GM19324 (cell line): ENCODE results near the gene CCN5.
"Not testable (repeated sequence)": the region's sequence is repeated elsewhere in the genome, so short reads cannot be mapped to it uniquely, and the experiment has no call there.

Experiments
- ATAC-seq: cut with Tn5 transposase; IDR thresholded peaks from one replicate; pipeline ENCODE4 v1.9.1; 2021; ENCODE audit warnings: mild to moderate bottlenecking, moderate library complexity; ENCODE audit not compliant: unreplicated experiment, low FRiP score

The CCN5 gene

DNA sequence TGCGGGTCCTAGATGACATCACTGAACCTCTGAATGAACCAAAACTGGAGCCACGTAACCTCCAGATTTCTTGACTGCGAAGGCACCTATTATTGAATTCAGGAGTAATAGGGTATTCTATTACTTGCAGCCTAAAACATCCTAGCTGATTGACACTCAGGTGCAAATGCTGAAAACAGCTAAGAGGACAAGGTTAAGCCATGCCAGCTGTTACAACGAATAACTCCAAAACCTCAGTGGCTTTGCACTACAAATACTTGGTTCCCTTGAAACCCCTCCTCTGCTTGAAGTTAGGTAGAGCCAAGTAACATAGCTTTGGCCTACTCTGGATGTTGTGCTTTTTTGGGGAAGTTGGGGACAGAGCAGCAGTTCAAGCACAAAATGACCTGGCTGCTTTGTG is 21.0 kb upstream of the CCN5 start:
- ATAC-seq, result no peak

DNA sequence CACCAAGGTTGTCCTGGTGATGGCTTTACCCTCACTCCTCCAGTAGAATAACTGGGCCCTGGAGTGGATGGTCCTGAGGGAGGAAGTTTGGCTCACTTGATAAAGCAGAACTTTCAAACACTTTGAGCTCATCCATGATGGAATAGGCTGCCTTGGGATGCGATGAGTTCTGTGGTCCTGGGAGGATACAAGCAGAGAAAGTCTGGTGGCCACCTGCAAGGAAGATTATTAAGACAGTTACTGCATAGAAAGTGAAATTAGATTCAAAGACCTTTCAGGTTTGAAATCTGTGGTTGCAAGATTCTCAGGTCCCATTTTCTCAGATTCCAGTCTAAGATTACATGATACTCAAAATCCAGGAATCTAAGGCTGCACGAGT is 19.9 kb upstream of the CCN5 start:
- ATAC-seq, result no peak

GRCh38 chr20:44695674-44696300 is 19.4 kb upstream of the CCN5 start:
- no peak for ATAC-seq

GRCh38 chr20:44696315-44696714 is 18.9 kb upstream of the CCN5 start:
- ATAC-seq, result no peak

DNA sequence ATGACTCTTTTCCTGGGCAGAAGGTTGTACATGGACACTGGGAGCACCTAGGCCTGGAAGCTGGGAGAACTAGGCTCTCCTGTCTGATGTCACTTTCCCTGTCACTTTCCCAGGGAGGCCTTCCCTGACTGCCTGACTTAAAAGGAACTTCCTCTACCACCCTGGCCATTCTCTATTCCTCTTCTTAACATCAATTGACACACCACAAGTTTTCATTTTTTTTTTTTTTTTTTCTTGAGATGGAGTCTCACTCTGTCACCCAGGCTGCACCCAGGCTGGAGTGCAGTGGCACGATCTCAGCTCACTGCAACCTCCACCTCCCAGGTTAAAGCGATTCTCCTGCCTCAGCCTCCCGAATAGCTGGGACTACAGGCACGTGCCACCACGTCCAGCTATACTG is 18.1 kb upstream of the CCN5 start:
- not testable (repeated sequence) for ATAC-seq

DNA sequence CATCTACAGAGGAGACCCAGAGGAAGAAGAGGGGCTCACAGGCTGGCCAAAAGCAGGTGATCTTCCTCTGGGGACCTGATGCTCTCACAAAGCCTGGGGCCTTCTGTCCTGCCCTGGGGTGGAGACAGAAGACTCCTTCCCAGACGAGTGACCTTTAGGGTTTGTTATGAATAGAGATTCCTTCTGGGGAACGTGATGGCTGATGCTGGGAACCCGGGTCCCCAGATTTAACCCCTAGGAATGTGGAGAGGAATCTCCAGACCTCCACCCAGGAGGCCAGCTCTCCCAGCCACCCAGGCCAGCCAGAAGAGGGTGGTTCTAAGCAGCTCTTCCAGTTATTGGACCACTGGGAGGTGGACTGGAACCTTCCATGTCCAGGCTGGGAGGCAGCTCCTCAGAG is 16.8 kb upstream of the CCN5 start:
- ATAC-seq, result no peak

GRCh38 chr20:44700306-44700705 is 14.9 kb upstream of the CCN5 start:
- no peak for ATAC-seq

DNA sequence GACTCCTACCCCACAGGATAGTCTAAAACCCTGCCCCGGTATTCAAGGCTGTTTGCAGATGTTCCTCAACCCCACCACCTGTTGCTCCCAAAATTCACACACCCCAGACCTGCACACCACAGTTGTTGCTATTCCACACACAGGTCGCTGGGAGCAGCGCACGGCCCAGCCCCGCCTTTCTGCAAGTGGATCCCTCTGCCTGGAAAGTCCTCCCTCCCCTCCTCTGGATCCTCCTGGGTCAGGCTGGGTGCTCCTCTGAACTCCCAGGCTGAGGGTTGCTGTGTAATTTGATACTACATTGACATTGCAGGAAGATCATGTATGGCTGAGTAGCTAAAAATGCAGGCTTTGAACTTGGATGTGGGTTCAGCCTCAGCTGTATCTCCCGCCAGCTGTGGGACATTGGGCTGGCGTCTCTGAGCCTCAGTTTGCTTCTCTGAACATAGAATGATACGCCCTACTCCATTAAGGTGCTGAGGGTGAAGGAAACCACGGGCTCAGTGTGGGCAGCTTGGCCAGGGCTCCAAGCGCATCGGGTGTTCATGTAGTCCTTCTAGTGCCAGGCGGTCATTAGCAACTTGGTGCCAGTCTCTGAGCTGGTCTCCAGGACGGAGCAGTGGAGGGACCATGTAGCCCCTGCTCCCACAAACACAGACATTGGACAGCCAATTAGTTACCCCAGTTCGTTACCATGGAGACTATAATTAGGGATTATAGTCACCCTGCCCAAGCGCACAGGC is 13.9 kb upstream of the CCN5 start:
- no peak for ATAC-seq

DNA sequence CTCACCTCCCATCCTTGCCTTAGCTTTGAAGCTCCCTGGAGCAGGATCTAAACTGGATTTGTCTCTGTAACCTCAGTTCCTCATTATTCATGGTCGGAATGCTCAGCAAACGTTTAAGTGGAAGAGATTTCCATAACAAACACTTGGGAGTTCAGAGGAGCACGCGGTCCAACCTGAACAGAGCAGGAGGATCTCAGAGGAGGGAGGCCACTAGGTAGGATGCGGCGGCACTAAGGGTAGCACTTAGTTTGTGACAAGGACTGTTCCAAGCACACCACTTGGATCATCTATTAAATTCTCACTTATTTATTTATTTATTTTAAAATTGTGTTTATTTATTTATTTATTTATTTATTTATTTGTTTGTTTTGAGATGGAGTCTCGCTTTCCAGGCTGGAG is 13.3 kb upstream of the CCN5 start:
- no peak for ATAC-seq

DNA sequence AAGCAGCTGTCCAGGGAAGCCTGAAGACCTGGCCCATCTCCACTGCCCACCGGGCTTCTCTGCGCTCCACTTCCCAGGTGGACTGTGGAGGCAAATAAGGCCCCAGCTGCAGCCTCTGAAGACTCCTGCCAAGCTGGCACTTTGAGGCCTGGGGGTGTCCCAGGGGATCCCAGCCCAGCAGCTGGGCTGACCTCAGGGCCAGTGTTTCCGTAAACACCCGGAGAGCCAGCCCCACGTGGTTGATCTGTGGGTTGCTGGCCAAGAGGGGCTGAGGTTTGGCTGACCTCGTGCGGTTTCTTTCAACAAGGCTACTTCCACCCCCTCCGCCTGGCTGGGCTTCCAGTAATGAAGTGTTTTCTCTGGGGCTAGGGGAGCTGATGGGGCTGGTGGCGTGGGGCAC is 12.4 kb upstream of the CCN5 start:
- ATAC-seq, result no peak

DNA sequence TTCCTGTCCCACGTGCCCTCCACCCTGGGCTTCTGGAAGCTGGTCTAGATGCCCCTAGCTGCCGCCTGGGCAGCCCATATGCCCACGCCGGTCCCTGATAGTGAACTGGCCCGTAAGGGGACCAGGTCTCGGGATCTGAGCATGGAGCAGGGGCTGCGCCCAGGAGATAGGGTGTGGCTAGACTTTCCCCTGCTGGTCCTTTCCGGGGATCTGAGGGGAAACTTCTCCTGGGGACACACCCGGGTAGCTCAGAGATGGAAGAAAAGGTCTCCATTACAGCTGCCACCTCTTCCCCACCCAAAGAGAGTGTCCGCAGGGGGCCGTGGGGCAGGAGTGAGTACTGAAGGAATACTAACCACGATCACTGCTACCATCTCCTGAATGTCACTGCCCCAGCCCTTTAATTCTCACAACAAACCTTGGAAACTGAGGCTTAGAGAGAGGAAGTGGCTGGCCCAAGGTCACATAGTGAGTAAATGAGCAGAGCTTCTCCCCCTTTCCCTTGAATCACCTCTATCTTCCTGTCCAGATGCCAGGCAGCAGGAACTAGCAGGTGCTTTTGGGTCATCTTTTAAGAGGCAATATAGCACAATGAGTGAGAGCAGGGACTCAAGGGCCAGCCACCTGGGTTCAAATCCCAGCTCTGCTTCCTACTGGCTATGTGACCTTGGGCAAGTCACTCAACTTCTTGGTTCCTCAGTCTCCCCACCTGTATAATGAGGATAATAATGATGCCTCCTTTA is 11.8 kb upstream of the CCN5 start:
- no peak for ATAC-seq

GRCh38 chr20:44703956-44704488 is 11.1 kb upstream of the CCN5 start:
- ATAC-seq, result no peak

GRCh38 chr20:44704551-44704971 is 10.6 kb upstream of the CCN5 start:
- no peak for ATAC-seq

DNA sequence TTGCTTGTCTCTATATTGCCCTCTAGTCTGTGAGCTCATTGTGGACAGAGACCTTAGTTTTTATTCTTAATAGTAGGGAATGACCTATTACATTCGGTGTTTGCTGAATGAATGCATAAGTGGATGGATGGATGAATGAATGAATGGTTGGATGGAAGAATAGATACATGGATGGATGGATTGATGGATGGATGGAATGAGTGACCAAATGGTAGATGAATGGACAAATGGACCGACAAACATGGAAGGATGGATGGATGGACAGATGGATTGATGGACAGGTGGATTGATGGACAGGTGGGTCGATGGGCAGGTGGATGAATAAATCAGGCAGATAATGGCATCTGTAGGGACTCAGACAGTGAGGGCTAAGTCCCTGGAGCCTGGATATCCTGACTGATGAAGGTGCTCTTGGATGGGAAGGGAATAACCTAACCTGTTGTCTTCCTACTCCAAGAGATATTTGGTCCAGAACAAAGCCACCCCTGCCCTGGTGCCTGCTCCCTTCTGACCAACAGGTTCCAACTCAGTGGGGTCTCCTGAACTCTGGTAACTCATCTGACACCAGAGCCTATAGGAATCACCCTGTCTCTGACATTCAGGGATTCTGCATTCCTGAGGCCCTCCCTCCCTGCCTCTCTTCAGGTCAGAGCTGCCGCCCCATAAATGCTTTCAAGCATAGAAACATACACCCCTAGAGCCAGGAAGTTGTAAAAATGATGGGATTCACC is 9.6 kb upstream of the CCN5 start:
- no peak for ATAC-seq

- no peak for ATAC-seq
Observed at GRCh38 chr20:44706301-44707017, 8.7 kb upstream of the CCN5 start.

- no peak for ATAC-seq
Observed at GRCh38 chr20:44707018-44707579, 8.1 kb upstream of the CCN5 start.

DNA sequence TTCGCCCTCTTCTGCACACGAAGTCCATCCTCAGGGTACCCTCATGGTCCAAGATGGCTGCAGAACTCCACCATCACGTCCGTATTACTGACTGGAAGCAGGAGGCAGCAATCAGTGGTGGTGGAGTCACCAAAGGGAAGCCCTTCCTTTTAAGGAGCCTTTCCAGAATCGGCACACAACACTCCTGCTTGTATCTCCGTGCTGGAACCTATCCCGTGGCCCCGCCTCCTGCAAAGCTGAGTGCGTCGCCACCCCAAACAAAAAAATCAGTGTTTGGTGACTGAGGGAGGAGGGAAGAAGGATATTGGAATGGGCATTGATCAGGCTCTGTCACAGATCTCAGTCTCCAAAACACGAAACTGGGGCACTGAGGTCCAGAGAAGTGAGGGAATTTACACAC is 5.8 kb upstream of the CCN5 start:
- no peak for ATAC-seq

DNA sequence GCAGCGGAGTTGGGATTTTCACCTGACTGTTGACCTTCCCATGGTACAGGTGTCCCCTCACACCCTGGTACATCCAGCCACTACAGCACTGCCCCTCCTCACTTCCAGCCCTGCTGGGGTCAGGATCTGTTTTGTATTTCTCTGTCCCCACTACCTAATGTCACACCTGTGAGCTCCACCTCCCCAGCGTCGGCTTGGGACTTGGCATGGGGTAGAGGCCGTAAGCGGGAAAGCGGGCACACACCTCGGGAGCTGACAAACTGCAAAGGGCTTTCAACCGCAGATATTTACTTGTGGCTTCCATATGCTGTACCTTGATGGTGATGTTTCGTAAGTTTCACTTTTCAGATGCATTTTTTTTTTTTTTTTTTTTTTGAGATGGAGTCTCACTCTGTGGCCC is 5.4 kb upstream of the CCN5 start:
- ATAC-seq, result no peak

DNA sequence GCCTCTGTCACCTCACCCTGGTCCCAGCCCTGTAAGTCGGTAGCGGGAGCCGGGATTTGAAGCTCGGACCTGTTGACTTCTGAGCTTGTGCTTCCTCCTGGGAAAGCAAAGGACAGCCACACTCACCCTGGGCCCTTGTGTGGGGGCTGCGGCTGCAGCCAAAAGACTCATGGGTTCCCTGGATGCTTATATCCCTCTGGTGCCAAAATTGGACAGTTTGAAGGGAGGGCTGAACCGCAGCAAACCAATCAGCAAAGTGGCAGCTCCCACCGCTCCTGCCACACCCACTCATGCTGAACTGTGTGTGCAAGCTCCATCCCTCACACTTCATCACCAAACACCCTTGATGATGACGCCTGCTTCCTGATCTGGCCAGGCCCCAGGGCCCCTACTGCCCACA is 3.9 kb upstream of the CCN5 start:
- ATAC-seq, result no peak
